ENCODE results near the gene ASTN2.
A peak's percentile ranks its signal among the peaks of the same experiment; 100 is the strongest.

ASTN2 gene

DNA sequence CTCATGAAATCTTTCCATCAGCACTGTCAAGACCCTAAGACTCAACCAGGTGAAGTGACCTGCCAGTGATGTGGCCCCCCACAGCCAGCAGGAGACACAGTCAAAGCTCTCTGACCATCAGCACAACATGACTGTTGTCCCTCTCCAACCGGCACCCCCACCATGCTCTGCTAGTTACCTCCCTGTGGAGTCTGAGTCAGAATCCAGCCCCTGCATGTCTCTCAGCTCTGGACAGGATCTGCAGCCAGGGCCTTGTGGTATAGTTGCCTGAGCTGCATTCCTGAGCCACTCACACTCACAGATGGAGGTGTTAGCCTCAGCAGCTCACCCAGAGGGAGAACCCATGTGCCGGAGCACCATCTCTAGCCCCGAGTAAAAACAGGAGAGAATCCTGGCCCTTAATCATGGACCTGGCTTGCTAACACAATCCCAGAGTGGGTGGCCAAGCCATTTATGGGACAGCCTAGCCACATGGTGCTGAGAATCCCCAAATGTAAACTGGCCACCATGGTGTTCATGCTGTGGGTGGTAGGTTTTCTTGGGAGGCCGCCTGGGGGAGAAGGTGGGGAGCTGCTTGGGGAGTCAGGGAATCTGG is 1023.5 kb downstream of the ASTN2 start:
- no peak for DNase-seq

DNA sequence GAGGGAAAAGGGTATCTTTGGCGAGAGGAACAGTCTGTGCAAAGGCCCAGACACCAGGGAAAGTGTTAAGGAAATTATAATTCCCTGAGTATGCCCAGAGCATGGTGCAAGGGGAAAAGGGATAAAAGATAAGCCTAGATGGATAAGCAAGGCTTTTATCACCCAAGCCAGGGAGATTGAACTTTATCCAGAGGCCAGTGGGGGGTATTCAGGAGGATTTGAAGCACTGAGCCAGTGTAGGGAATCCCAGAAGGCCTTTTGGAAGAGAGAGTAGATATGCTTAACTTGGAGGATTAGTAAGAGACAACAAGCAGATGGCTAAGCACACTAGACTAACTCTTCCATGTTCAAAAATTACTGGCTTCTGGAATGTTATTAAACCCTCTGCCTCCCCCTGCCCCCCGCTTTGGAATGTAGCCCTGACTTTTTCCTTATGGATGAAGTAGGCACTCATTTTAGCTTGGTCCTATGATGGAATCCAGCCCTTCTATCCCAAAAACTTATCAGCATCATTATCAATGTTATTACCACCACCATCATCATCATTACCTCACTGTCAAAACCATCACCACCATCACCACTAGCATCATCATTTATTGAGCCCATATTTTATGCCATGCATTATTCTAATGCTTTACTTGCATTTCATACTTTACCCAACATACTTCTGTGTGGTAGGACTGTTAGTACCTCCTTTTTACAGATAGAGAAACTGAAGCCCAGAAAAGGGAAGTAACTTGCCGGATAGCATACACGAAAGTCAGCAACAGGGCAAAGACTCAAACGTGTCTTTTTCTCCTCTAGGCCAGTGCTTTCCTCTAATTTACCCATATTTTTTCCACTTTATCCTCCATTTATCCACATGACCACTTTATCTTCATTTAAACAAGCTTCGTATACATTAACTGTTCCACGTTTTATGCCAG is 1024.3 kb downstream of the ASTN2 start:
- peak; percentile 2 to 6 for DNase-seq

DNA sequence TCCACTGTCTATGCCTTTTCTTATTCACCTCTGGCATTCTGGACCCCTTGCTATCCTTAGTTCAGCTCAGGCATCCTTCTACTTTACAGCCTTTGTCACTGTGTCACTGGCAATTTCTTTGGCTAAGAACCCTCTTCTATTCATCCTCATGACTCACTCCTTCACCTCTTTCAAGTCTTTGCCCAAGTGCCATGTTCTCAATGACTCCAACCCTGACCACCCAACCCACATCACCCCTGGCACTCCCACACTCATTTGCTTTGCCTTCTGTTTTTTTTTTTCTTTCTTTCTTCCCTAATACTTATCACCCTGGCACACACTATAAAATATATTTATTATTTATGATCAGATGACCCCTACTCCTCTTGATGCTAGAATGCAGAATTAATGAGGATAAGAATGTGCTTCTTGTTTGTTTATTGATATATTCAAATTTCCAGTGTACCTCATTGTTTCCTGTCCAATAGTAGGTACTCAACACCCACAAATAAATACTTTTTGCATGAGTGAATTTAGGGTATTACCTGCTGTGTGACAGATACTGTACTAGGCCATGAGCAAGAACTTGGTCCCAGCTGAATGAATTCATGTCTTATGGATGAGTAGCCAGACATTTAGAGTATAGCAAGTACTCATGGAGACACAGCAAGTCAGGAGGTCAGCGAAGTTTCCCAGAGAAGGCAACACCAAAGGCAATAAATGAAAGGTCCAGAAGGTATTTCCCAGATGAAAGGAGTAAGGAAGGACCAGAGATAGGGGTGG is 1025.1 kb downstream of the ASTN2 start:
- DNase-seq: no peak

DNA sequence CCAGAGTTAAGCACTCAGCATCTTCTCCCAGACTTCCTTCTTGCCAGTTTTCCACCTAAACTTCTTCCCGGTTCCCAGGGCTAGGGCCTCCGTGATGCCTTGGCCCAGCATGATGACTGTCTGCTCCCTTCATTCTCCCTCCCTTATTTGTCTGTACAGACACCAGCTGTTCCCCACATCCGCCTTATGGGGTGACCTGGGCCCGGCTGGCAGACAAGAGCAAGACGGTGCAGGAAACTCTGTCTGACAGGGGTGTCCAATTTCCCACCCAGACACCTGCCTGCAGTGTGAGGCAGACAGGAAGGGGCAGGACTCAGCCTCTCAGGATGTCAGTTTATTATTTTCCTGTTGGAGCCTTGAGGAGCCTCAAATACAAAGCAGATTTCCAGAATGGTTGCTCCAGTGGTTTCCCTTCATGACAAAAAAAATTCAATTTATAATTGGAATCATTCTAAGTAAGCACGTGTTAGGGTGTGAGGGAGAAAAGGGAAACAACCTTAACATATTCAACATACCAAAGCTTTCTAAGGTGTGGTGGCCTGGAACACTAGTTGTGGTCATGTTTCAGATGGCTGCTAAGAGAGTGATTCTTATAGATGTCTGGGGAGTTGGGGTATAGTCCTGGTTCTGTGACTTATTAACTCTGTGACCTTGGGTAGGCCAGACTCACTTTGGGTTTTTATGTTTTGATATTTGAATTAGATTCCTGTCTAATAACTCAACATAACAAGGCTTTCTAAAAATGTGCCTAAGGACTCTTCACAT is 1026.7 kb downstream of the ASTN2 start:
- no peak for DNase-seq

DNA sequence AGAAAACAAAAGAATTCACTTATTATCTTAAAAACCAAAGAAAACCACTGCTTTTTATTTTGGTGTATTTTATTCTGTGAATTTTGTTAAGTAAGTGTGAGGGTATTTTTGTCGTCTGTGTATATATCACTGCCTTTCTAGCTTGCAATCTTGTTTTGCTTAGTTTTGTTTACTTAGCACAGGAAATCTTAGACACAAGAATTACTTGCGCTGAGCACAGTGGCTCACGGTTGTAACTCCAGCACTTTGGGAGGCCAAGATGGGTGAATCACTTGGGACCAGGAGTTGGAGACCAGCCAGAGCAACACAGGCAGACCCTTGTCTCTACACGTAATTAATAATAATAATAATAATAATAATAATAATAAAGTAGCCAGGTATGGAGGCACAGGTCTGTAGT is 1030.9 kb downstream of the ASTN2 start:
- DNase-seq: no peak

- no peak for DNase-seq
These were observed 1031.7 kb downstream of the ASTN2 start for GRCh38 chr9:116383133-116383532.

GRCh38 chr9:116382053-116382452 is 1032.8 kb downstream of the ASTN2 start:
- DNase-seq: no peak

GRCh38 chr9:116381350-116381749 is 1033.5 kb downstream of the ASTN2 start:
- DNase-seq: no peak

- no peak for DNase-seq
These were observed 1034.3 kb downstream of the ASTN2 start for GRCh38 chr9:116380496-116380995.

DNA sequence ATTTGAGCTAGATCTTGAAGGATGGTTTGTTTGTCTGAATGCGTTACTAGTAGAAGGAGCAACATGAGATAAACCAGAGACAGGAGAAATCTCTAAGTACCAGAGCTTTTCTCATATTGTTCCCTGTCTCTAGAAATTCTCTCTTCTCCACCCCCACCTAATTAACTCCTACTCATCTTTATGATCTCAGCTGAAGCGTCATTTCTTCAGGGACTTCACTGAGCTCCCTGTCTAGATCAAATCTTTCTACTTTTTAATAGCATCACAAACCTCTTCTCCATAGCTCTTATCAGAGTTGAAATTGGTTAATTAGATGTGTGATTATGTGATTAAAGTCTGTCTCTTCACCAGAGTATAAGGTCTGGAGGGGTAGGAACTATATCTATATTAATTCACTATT is 1035.0 kb downstream of the ASTN2 start:
- DNase-seq: no peak

- no peak for DNase-seq
These were observed 1036.0 kb downstream of the ASTN2 start for GRCh38 chr9:116378873-116379272.

- DNase-seq: no peak
These were observed 1037.6 kb downstream of the ASTN2 start for GRCh38 chr9:116377179-116377798.
